ENCODE measurements around the gene LDB3. TPM values are rescaled to one million over a fixed set of nuclear protein-coding genes. Genes with fewer than 3 reads are reported as not detected.

Gene LDB3
- total and polyA plus RNA-seq, 9 of the 15 experiments (the other 6 are each of a cell fraction or from before 2014, with no cell fraction given) = 0.03 TPM; not detected in 8

DNA sequence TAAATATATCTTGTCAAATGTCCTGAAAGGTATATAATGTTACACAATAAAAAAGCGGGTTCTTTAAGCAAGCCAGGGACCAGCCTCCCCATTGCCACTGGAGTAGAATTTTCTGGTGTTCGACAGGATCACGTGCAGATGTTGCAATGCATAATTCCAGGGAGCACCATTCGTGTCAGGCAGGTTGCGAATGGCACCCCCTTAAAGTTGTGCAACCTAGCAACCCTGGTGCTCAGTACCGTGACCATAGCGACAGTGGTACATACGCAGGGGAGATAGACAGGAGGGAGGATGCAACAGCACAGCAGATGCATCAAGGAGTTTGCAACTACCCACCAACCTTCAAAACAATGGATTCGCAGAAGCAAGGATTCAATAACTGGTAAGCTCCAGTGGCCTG lies 81.5 kb downstream of the LDB3 start:
- H3K4me3 ChIP-seq = no peak overlapping the region
- FAIRE-seq (no peak), ATAC-seq (no peak), DNase-seq (ENCODE audit: extremely low read depth in 1 of 4, low spot score in 3 of 4) (no peak)
- TF ChIP-seq TOE1 (IDR thresholded peaks at IDR 0.05; ENCODE audit: borderline replicate concordance) (no peak), TOE1 (CRISPR knock-in tag; IDR thresholded peaks at IDR 0.05; ENCODE audit: borderline replicate concordance, low read depth) (no peak), RFX1 (IDR thresholded peaks at IDR 0.05) (peak; percentile 29; the same call in 1 of the 2 replicates)
- H3K9me3 ChIP-seq (replicated peaks; ENCODE audit: control insufficient read depth, insufficient read depth, low read depth, low read length) = no peaks in the 10 kb centered on the region
- WGBS (ENCODE audit: insufficient coverage, low coverage, missing lambda C conversion rate) = 88% methylated on average over 9 of the region's 9 CpGs
- H3K27ac ChIP-seq (ENCODE audit: extremely low read depth, low read depth, low read length) = no peak overlapping the region
- H3K4me1 ChIP-seq (replicated peaks in 1 of 2; ENCODE audit: control insufficient read depth in 2 of 2, insufficient read depth in 2 of 2, low read length in 2 of 2) = peaks cover 25 to 27% of the 10 kb centered on the region in 2 experiments
- H3K79me2 ChIP-seq (ENCODE audit: control insufficient read depth, insufficient read depth, low read length) = peaks cover 9% of the 10 kb centered on the region
- no peaks in the 10 kb centered on the region for H3K27me3 ChIP-seq (ENCODE audit: control insufficient read depth in 2 of 2, insufficient read depth in 2 of 2, low read length in 2 of 2)
- POLR2A ChIA-PET = no interaction called here
- in situ Hi-C loops (cut with MboI) (no loop called here), intact Hi-C loops (cut with micrococcal nuclease) (no loop called here)
- no peaks in the 10 kb centered on the region for H3K36me3 ChIP-seq (ENCODE audit: control insufficient read depth, insufficient read depth, low read length)
- no peak overlapping the region for H2AFZ ChIP-seq (ENCODE audit: low read depth, low read length)
- H3K4me2 ChIP-seq (ENCODE audit: insufficient read depth, low read length) = no peak overlapping the region
- CTCF ChIA-PET (ENCODE audit: low intra/inter-chr PET ratio) = no interaction called here
- no peak overlapping the region for H3K9ac ChIP-seq (ENCODE audit: insufficient read depth in 1 of 2, low read depth in 2 of 2, low read length in 2 of 2)
- no TSS peak for BruUV-seq (replicated peaks)
- no peaks in the 10 kb centered on the region for H3K9me1 ChIP-seq (ENCODE audit: control insufficient read depth, insufficient read depth, low read length)
- H4K20me1 ChIP-seq (replicated peaks; ENCODE audit: control insufficient read depth, insufficient read depth, low read length) = no peaks in the 10 kb centered on the region

DNA sequence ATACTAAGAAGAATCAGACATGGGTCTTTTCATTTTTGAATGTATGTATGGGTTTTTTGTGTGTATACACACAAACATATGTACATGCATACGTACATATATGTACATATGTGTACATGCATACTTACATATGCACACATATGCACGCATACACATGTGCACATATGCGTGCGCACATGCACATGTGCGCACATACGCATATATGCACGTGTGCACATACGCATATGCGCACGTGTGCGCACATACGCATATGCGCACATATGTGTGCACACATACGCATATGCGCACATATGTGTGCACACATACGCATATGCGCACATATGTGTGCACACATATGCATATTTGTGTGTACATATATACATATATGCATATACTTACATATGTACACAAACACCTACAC lies 83.2 kb downstream of the LDB3 start:
- no peaks in the 10 kb centered on the region for H3K9me1 ChIP-seq (ENCODE audit: control insufficient read depth, insufficient read depth, low read length)
- TF ChIP-seq KDM1A (IDR thresholded peaks at IDR 0.05) = peak in 1 of 2 experiments; percentile 28; a peak in 1 of 4 replicates
- TF ChIP-seq BRF1 (IDR thresholded peaks at IDR 0.05; ENCODE audit: borderline replicate concordance, extremely low read depth, insufficient read length) = no peak
- H3K27ac ChIP-seq (ENCODE audit: extremely low read depth, low read depth, low read length) = no peak overlapping the region
- no peaks in the 10 kb centered on the region for H3K27me3 ChIP-seq (ENCODE audit: control insufficient read depth in 2 of 2, insufficient read depth in 2 of 2, low read length in 2 of 2)
- 91% methylated on average over 14 of the region's 17 CpGs for WGBS (ENCODE audit: insufficient coverage, low coverage, missing lambda C conversion rate)
- no peaks in the 10 kb centered on the region for H3K9me3 ChIP-seq (replicated peaks; ENCODE audit: control insufficient read depth, insufficient read depth, low read depth, low read length)
- no peak overlapping the region for H2AFZ ChIP-seq (ENCODE audit: low read depth, low read length)
- intact Hi-C loops (cut with micrococcal nuclease) (no loop called here), in situ Hi-C loops (cut with MboI) (no loop called here)
- no peak overlapping the region for H3K4me3 ChIP-seq
- no peaks in the 10 kb centered on the region for H3K36me3 ChIP-seq (ENCODE audit: control insufficient read depth, insufficient read depth, low read length)
- peaks cover 18% of the 10 kb centered on the region for H3K79me2 ChIP-seq (ENCODE audit: control insufficient read depth, insufficient read depth, low read length)
- H3K4me1 ChIP-seq (replicated peaks in 1 of 2; ENCODE audit: control insufficient read depth in 2 of 2, insufficient read depth in 2 of 2, low read length in 2 of 2) = peaks cover 27 to 31% of the 10 kb centered on the region in 2 experiments
- DNase-seq (ENCODE audit: extremely low read depth in 1 of 4, low spot score in 3 of 4) = no peak
- FAIRE-seq = no peak
- no peaks in the 10 kb centered on the region for H4K20me1 ChIP-seq (replicated peaks; ENCODE audit: control insufficient read depth, insufficient read depth, low read length)
- no peak for ATAC-seq
- BruUV-seq (replicated peaks) = no TSS peak
- ChIA-PET POLR2A (interaction anchor here (0.6 kb wide), 1 partner anchor 31 kb away, joined by 3 read pairs; no protein-coding TSS in a partner anchor), CTCF (ENCODE audit: low intra/inter-chr PET ratio) (no interaction called here)
- no peak overlapping the region for H3K4me2 ChIP-seq (ENCODE audit: insufficient read depth, low read length)
- no peak overlapping the region for H3K9ac ChIP-seq (ENCODE audit: insufficient read depth in 1 of 2, low read depth in 2 of 2, low read length in 2 of 2)
